IMR-90 (cell line): ENCODE data around the gene TIMM10. TPM values are rescaled to one million over a fixed set of nuclear protein-coding genes. Genes with fewer than 3 reads are reported as not detected.

ENCODE experiments used
- ATAC-seq: fragments of 200-7000 bp; cut with Tn5 transposase; 2 replicates; pipeline ENCODE4 v1.9.1; 2020; ENCODE audit warnings: low read depth, mild to moderate bottlenecking, moderate library complexity
- BruUV-seq: library from RNA; stranded (reverse); fragments of 400-500 nt; replicated peaks from 2 replicates; lab custom pipeline; 2021; lab: Mats Ljungman, UMichigan
- CTCF ChIA-PET: fragments of 300-600 bp; formaldehyde crosslinking; extraction: SDS; loops from one replicate; lab custom pipeline; 2021; ENCODE audit warnings: antibody characterized with exemption; lab: Yijun Ruan, JAX
- POLR2A ChIA-PET: fragments of 300-600 bp; sonication (Branson Sonifier 250); formaldehyde crosslinking; loops from one replicate; lab custom pipeline; 2022; ENCODE audit warnings: antibody characterized with exemption; ENCODE audit not compliant: unreplicated experiment; lab: Charles Lee
- DNase-seq: peaks from one replicate; pipeline ENCODE4 v3.0.0; 2013
- H2AFZ ChIP-seq: replicated peaks from 2 replicates; pipeline ENCODE3; 2013; ENCODE audit warnings: low read length, mild to moderate bottlenecking; ENCODE audit not compliant: poor library complexity
- H2AK5ac ChIP-seq: 2 replicates; pipeline ENCODE4 v1.6.1; 2013; ENCODE audit warnings: low read depth, low read length, inconsistent platforms
- H2AK9ac ChIP-seq: replicated peaks from 2 replicates; pipeline ENCODE3; 2013; ENCODE audit warnings: mild to moderate bottlenecking, low read depth, low read length, moderate library complexity; ENCODE audit not compliant: poor library complexity
- H2BK120ac ChIP-seq: 2 replicates; pipeline ENCODE4 v1.6.1; 2013; ENCODE audit warnings: low read depth, low read length, inconsistent platforms
- H2BK15ac ChIP-seq: 3 replicates; pipeline ENCODE4 v1.6.1; 2013; ENCODE audit warnings: low read depth, low read length, inconsistent platforms
- H2BK20ac ChIP-seq: 2 replicates; pipeline ENCODE4 v1.6.1; 2013; ENCODE audit warnings: low read depth, mild to moderate bottlenecking, inconsistent platforms, low read length, moderate library complexity
- H2BK5ac ChIP-seq: 2 replicates; pipeline ENCODE4 v1.6.1; 2013; ENCODE audit warnings: mild to moderate bottlenecking, low read depth, low read length, inconsistent platforms; ENCODE audit not compliant: poor library complexity, severe bottlenecking
- H3K14ac ChIP-seq: replicated peaks from 2 replicates; pipeline ENCODE4 v1.6.1; 2013; ENCODE audit warnings: low read depth, low read length, inconsistent platforms
- H3K18ac ChIP-seq: 2 replicates; pipeline ENCODE4 v1.6.1; 2013; ENCODE audit warnings: low read depth, low read length, control low read depth
- H3K23ac ChIP-seq: 2 replicates; pipeline ENCODE4 v1.6.1; 2013; ENCODE audit warnings: low read depth, low read length, inconsistent platforms
- H3K27ac ChIP-seq: 2 replicates; pipeline ENCODE4 v1.5.1; 2013; ENCODE audit warnings: mild to moderate bottlenecking, control low read depth, low read length; ENCODE audit not compliant: insufficient read depth
- H3K27me3 ChIP-seq: 2 replicates; pipeline ENCODE4 v1.6.1; 2013; ENCODE audit warnings: low read length; ENCODE audit not compliant: control insufficient read depth, insufficient read depth
- H3K36me3 ChIP-seq: 2 replicates; pipeline ENCODE4 v1.6.1; 2013; ENCODE audit warnings: low read length, mixed read lengths; ENCODE audit not compliant: control insufficient read depth, insufficient read depth
- H3K4ac ChIP-seq: 2 replicates; pipeline ENCODE4 v1.6.1; 2013; ENCODE audit warnings: low read depth, low read length, inconsistent platforms
- H3K4me1 ChIP-seq: 2 replicates; pipeline ENCODE4 v1.6.1; 2013; ENCODE audit warnings: low read length, mixed read lengths; ENCODE audit not compliant: control insufficient read depth, insufficient read depth
- H3K4me2 ChIP-seq: 2 replicates; pipeline ENCODE4 v1.6.1; 2013; ENCODE audit warnings: low read depth, mild to moderate bottlenecking, control low read depth, low read length, moderate library complexity
- H3K4me3 ChIP-seq: 2 replicates; pipeline ENCODE4 v1.5.1; 2013; ENCODE audit warnings: low read depth, mild to moderate bottlenecking, control low read depth, low read length, moderate library complexity; ENCODE audit not compliant: insufficient read depth
- H3K56ac ChIP-seq: 2 replicates; pipeline ENCODE4 v1.6.1; 2013; ENCODE audit warnings: low read length, inconsistent platforms; ENCODE audit not compliant: insufficient read depth; ENCODE audit errors: extremely low read depth
- H3K79me1 ChIP-seq, 2 experiments: 2 replicates each; pipeline ENCODE4 v1.6.1; 2013; ENCODE audit warnings: low read length in 2 of 2, inconsistent platforms in 1 of 2, low read depth in 1 of 2
- H3K9ac ChIP-seq: 2 replicates; pipeline ENCODE4 v1.6.1; 2013; ENCODE audit warnings: low read depth, low read length, control low read depth
- H3K9me1 ChIP-seq: 2 replicates; pipeline ENCODE4 v1.6.1; 2013; ENCODE audit warnings: low read length, inconsistent platforms; ENCODE audit not compliant: insufficient read depth
- H3K9me3 ChIP-seq: 2 replicates; pipeline ENCODE4 v1.6.1; 2013; ENCODE audit warnings: low read length; ENCODE audit not compliant: control insufficient read depth, insufficient read depth
- H4K20me1 ChIP-seq: 2 replicates; pipeline ENCODE4 v1.6.1; 2013; ENCODE audit warnings: low read length, inconsistent platforms; ENCODE audit not compliant: insufficient read depth
- H4K5ac ChIP-seq: 2 replicates; pipeline ENCODE4 v1.6.1; 2013; ENCODE audit warnings: mild to moderate bottlenecking, low read depth, low read length, control low read depth
- H4K8ac ChIP-seq, 2 experiments: 2 replicates each; pipeline ENCODE4 v1.6.1; 2013; ENCODE audit warnings: low read depth in 2 of 2, low read length in 2 of 2, control low read depth in 1 of 2, inconsistent platforms in 1 of 2
- H4K91ac ChIP-seq: 2 replicates; pipeline ENCODE4 v1.6.1; 2013; ENCODE audit warnings: low read depth, low read length, inconsistent platforms; ENCODE audit not compliant: insufficient read depth
- CEBPB ChIP-seq: IDR thresholded peaks from 2 replicates; pipeline ENCODE4 v1.6.1; 2012; ENCODE audit warnings: low read depth, low read length, improper control_type of control experiment
- CHD1 ChIP-seq: IDR thresholded peaks from 2 replicates; pipeline ENCODE4 v1.6.1; 2012; ENCODE audit warnings: low read depth, low read length, improper control_type of control experiment
- MAFK ChIP-seq: IDR thresholded peaks from 2 replicates; pipeline ENCODE4 v1.6.1; 2012; ENCODE audit warnings: low read depth, low read length, improper control_type of control experiment
- WGBS, 2 experiments: methylation state at CpG; one replicate each; pipeline versions ENCODE4 v1.1.5 to v1.1.7; 2013; ENCODE audit warnings: missing lambda C conversion rate in 2 of 2; ENCODE audit not compliant: insufficient read length in 1 of 2; ENCODE audit errors: extremely low coverage in 2 of 2; 5-methylcytosine and 5-hydroxymethylcytosine counted together
- dilution Hi-C: fragments of 300-500 bp; cut with HindIII; formaldehyde crosslinking; loops from one replicate; pipeline ENCODE4 v1.14.3; 2018; ENCODE audit warnings: low sequenced_read_pairs; ENCODE audit not compliant: unreplicated experiment
- in situ Hi-C: fragments of 300-500 bp; cut with MboI; formaldehyde crosslinking; loops from 3 replicates; pipeline ENCODE4 v1.14.3; 2019; ENCODE audit warnings: low sequenced_read_pairs, inconsistent platforms, mixed read lengths
- intact Hi-C: fragments of 100-400 bp; cut with micrococcal nuclease; formaldehyde crosslinking; loops from 2 replicates; pipeline ENCODE4 v1.10.0; 2022
- polyA plus RNA-seq, 3 experiments: library from polyadenylated mRNA; depleted of rRNA; stranded (reverse); fragments of >200 nt; gene quantifications; 2 replicates each; pipeline ENCODE4 v1.2.3, GENCODE V29; 2012; ENCODE audit warnings: low replicate concordance in 1 of 3
- total RNA-seq: library from RNA; depleted of rRNA; stranded (reverse); fragments of >200 nt; gene quantifications from 2 replicates; pipeline ENCODE4 v1.2.3, GENCODE V29; 2012

TIMM10 gene
- total and polyA plus RNA-seq, 2 of the 4 experiments (the other 2 are of a cell fraction), result 96.8 to 135 TPM

DNA sequence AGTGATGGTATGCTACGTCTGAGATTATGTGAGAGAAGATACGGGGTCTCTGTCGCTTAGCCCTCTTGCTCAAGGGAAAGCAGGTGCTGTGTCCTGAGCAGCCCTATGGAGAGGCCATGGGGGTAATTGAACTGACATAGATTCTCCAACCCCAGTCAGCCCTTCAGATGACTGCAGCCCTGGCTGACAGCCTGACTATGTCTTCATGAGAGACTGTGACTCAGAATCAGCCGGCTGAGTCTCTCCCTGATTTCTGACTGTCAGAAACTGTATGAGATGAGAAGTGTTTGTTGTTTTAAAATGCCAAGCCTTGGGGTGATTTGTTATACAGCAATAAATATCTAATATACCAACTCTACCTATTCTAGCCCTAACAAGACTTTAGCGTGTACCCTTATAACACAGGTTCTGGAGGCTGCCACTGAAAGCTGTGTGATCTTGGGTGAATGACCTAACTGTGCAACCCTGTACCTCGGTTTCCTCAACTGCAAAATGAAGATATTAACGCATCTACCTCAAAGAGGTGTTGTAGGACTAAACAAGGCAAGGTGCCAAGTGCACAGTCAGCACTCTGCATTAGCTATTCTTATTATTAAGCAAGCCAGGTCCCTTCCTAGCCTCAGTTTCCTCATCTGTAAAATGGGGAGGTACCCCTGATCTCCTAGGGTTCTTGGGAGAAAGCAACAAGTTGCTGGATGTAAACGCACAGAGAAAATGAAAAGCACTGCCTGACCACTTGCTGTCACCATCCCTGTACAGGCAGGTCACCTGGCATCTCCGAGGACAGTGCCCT, 39.9 kb downstream of the TIMM10 start:
- intact Hi-C loops, result no loop called here
- Histone ChIP-seq H4K5ac (no peak overlapping the region), H3K14ac (no peak overlapping the region), H3K27me3 (no peaks in the 10 kb centered on the region), H2AK9ac (no peak overlapping the region), H3K9me1 (no peaks in the 10 kb centered on the region; the same call in 1 of the 2 replicates), H4K91ac (no peak overlapping the region), H3K56ac (no peak overlapping the region), H3K9me3 (no peaks in the 10 kb centered on the region), H3K4me3 (no peak overlapping the region), H3K79me1 (no peaks in the 10 kb centered on the region; a peak in 1 of 4 replicates), H2AFZ (no peak overlapping the region), H2AK5ac (no peak overlapping the region), H3K23ac (no peak overlapping the region), H3K4me1 (no peaks in the 10 kb centered on the region), H3K27ac (no peak overlapping the region), H4K20me1 (no peaks in the 10 kb centered on the region; the same call in 1 of the 2 replicates), H3K36me3 (peaks cover 34% of the 10 kb centered on the region), H2BK120ac (no peak overlapping the region), H3K18ac (no peak overlapping the region), H2BK20ac (no peak overlapping the region), H2BK15ac (no peak overlapping the region), H3K9ac (no peak overlapping the region), H4K8ac (no peak overlapping the region), H2BK5ac (no peak overlapping the region), H3K4me2 (no peak overlapping the region), H3K4ac (no peak overlapping the region)
- WGBS, 2 experiments, result no CpG with 5 or more reads among the region's 9 CpGs
- BruUV-seq, result no TSS peak
- dilution Hi-C loops, result no loop called here
- peak; percentile 23; the same call in 1 of the 2 replicates for TF ChIP-seq CEBPB
- TF ChIP-seq CHD1, result no peak
- TF ChIP-seq MAFK, result peak; percentile 59
- ChIA-PET CTCF (interaction anchor here (1.0 to 2.0 kb wide), 2 partner anchors 25 to 36 kb away, joined by 3 to 8 read pairs; partner anchors contain the start of gene SLC43A1), POLR2A (no interaction called here)
- DNase-seq (peak; percentile 38), ATAC-seq (no peak)
- in situ Hi-C loops, result loop anchor here (10.0 to 25.0 kb wide), 2 partner anchors 154 to 1022 kb away; partner anchors contain the start of genes OR5B21 and YPEL4
